Activated CD8-positive, alpha-beta T cell treated with anti-CD3 and anti-CD28 coated beads, Interleukin-2, amount 10 ng/mL, durations not matched to agents 7 days and 5 days (primary cell): ENCODE results near the gene HMX2. TPM values are rescaled to one million over a fixed set of nuclear protein-coding genes. Genes with fewer than 3 reads are reported as not detected.

ENCODE experiments used
- ATAC-seq: fragments of 150-1000 bp; cut with Tn5 transposase; one replicate; pipeline ENCODE4 v1.10.0; 2021; ENCODE audit warnings: moderate library complexity
- CTCF ChIA-PET: fragments of 350-600 bp; sonication (Branson Sonifier 250); formaldehyde crosslinking; loops from one replicate; lab custom pipeline; 2021; ENCODE audit warnings: antibody characterized with exemption; lab: Charles Lee
- POLR2A ChIA-PET: fragments of 350-600 bp; sonication (Branson Sonifier 250); formaldehyde crosslinking; loops from one replicate; lab custom pipeline; 2021; ENCODE audit warnings: antibody characterized with exemption; lab: Charles Lee
- DNase-seq: peaks from one replicate; pipeline ENCODE4 v3.0.0-alpha.2; 2020
- H3K27ac Mint-ChIP-seq: one replicate; pipeline ENCODE4 v1.8.0; 2021; ENCODE audit warnings: mild to moderate bottlenecking, mixed read lengths
- H3K27me3 Mint-ChIP-seq: one replicate; pipeline ENCODE4 v1.8.0; 2021; ENCODE audit warnings: low read depth, mixed read lengths
- H3K36me3 Mint-ChIP-seq: one replicate; pipeline ENCODE4 v1.8.0; 2021; ENCODE audit warnings: low read depth, mixed read lengths
- H3K4me1 Mint-ChIP-seq: one replicate; pipeline ENCODE4 v1.8.0; 2021; ENCODE audit warnings: low read depth, mixed read lengths
- H3K4me3 Mint-ChIP-seq: one replicate; pipeline ENCODE4 v1.8.0; 2021; ENCODE audit warnings: mild to moderate bottlenecking, mixed read lengths
- H3K9me3 Mint-ChIP-seq: one replicate; pipeline ENCODE4 v1.8.0; 2022; ENCODE audit warnings: mixed read lengths; ENCODE audit not compliant: insufficient read depth
- total RNA-seq, 2 experiments: library from RNA; stranded (reverse); gene quantifications; one replicate each; pipeline ENCODE4 v1.2.3, GENCODE V29; 2021

HMX2 gene
- total RNA-seq, 2 experiments from 2014 or later = not detected

- Mint-ChIP-seq H3K27me3 (peaks cover 67% of the 10 kb centered on the region), H3K4me3 (peak overlapping the region; percentile 59), H3K36me3 (peaks cover 7% of the 10 kb centered on the region), H3K27ac (peak overlapping the region; percentile 39), H3K4me1 (peaks cover 31% of the 10 kb centered on the region), H3K9me3 (no peaks in the 10 kb centered on the region)
- ChIA-PET CTCF (interaction anchor here (0.7 to 4.4 kb wide), 11 partner anchors 8 to 425 kb away, joined by 3 to 32 read pairs (median 3); partner anchors contain the start of gene BUB3), POLR2A (no interaction called here)
- DNase-seq (peak; percentile 90), ATAC-seq (peak; percentile 65)
Observed at GRCh38 chr10:123132576-123133477, 15.1 kb upstream of the HMX2 start.

DNA sequence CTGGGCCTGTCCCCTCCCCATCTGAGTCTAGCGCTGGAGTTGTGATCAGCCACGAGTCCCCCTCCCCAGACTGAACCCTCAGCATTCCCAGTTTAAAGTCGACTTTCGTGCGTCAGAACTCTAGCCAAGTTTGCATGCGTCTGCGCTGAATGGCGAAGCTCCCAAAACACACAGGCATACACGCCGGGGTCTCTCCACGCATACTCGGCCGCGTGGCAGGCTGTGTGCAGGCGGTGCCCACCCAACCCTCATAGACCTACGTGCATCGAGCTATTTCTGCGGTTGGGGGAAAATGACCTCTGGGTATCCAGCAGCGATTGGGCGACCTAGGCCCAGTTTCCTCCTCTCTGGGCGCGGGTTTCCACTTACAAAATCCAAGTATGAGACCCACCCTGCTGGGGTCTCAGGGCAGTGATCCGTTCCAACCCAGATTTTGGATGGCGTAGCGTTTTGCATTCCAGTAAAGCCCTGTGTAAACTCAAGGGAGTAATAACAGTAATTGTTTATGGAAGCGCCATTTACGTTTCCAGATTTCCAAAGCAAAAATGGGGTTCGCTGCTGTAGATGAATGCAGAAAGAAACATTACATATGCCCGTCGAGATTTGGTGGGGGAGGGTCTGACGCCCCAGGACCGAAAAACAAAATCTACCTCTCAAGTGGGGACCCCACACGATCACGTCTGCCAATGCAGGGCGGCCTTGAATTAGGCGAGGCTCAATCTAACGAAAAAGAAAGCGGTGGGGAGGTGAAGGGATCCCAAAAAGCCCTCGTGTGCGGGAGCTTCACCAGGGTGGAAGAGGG lies 14.2 kb upstream of the HMX2 start:
- Mint-ChIP-seq H3K4me3 (peak overlapping the region; percentile 49), H3K27ac (peak overlapping the region; percentile 34), H3K27me3 (peaks cover 65% of the 10 kb centered on the region), H3K9me3 (no peaks in the 10 kb centered on the region), H3K36me3 (peaks cover 7% of the 10 kb centered on the region), H3K4me1 (peaks cover 38% of the 10 kb centered on the region)
- ATAC-seq = no peak
- POLR2A ChIA-PET = interaction anchor here (1.3 to 2.1 kb wide), 2 partner anchors 16 to 90 kb away, joined by 3 to 8 read pairs; no protein-coding TSS in a partner anchor
- DNase-seq = no peak
- CTCF ChIA-PET = interaction anchor here (0.7 to 4.4 kb wide), 8 partner anchors 9 to 424 kb away, joined by 3 to 32 read pairs (median 6); partner anchors contain the start of gene BUB3

GRCh38 chr10:123134343-123134914 lies 13.5 kb upstream of the HMX2 start:
- H3K36me3 Mint-ChIP-seq = peaks cover 7% of the 10 kb centered on the region
- no peaks in the 10 kb centered on the region for H3K9me3 Mint-ChIP-seq
- DNase-seq (no peak), ATAC-seq (no peak)
- peaks cover 40% of the 10 kb centered on the region for H3K4me1 Mint-ChIP-seq
- POLR2A ChIA-PET = interaction anchor here (1.3 to 2.1 kb wide), 2 partner anchors 15 to 91 kb away, joined by 3 to 8 read pairs; no protein-coding TSS in a partner anchor
- H3K27me3 Mint-ChIP-seq = peaks cover 67% of the 10 kb centered on the region
- H3K27ac Mint-ChIP-seq = peak overlapping the region; percentile 43
- CTCF ChIA-PET = interaction anchor here (1.7 to 4.4 kb wide), 3 partner anchors 11 to 91 kb away, joined by 9 to 32 read pairs (median 12); partner anchors contain the start of gene BUB3
- H3K4me3 Mint-ChIP-seq = peak overlapping the region; percentile 49

GRCh38 chr10:123134915-123135414 lies 13.0 kb upstream of the HMX2 start:
- peak overlapping the region; percentile 58 for H3K4me3 Mint-ChIP-seq
- no peak overlapping the region for H3K27ac Mint-ChIP-seq
- ChIA-PET POLR2A (interaction anchor here (1.3 to 2.1 kb wide), 2 partner anchors 15 to 92 kb away, joined by 3 to 8 read pairs; no protein-coding TSS in a partner anchor), CTCF (interaction anchor here (1.7 to 4.4 kb wide), 3 partner anchors 10 to 92 kb away, joined by 9 to 32 read pairs (median 12); partner anchors contain the start of gene BUB3)
- ATAC-seq = no peak
- peaks cover 46% of the 10 kb centered on the region for H3K4me1 Mint-ChIP-seq
- peaks cover 67% of the 10 kb centered on the region for H3K27me3 Mint-ChIP-seq
- no peak for DNase-seq
- H3K36me3 Mint-ChIP-seq = peaks cover 7% of the 10 kb centered on the region
- H3K9me3 Mint-ChIP-seq = no peaks in the 10 kb centered on the region

DNA sequence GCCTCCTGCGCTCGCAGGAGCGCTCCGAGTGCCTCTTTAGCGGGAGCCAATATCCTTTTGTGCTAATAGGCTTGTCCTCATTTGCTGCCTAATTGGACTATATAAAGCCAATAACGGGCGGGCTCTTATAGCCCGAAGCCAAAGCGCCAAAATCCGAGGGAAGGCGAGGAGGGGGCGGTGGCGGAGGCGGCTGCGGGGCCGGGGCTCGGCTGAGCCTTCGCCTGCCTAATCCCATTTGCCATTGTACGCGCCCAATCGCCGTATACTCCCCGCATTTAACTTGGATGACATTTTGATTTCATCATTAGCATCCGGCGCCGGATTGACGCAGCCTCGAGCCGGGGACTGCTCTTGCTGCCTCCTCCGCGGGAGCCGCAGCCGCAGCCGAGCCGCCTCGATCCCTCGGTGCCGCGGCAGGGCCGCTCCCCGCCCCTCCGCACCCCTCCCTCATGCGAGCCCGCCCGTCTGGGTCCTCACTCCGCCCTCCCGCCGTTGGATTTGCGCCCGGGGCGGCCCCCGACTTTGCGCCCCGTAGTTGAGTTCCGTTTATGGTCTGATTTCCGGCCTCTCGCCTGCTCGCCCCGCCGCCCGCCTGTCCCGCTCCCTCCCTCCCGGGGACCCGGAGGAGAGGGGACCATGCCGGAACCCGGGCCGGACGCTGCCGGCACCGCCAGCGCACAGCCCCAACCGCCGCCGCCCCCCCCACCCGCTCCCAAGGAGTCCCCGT lies 12.4 kb upstream of the HMX2 start, which contains the start of gene HMX3:
Gene HMX3, plus strand, starts transcription at position 556 of the 727 bp plus-strand sequence. Its CDS starts 81 bp downstream, at position 637.
- no peaks in the 10 kb centered on the region for H3K9me3 Mint-ChIP-seq
- peak; percentile 55 for DNase-seq
- peak; percentile 52 for ATAC-seq
- peak within 1 kb of the TSS; percentile 72 for H3K4me3 Mint-ChIP-seq
- ChIA-PET POLR2A (interaction anchor here (2.1 kb wide), 1 partner anchor 14 kb away, joined by 8 read pairs; no protein-coding TSS in a partner anchor), CTCF (interaction anchor here (2.7 kb wide), 1 partner anchor 10 kb away, joined by 12 read pairs; no protein-coding TSS in a partner anchor)
- H3K27me3 Mint-ChIP-seq = peaks cover 67% of the 10 kb centered on the region
- peaks cover 7% of the 10 kb centered on the region for H3K36me3 Mint-ChIP-seq
- H3K4me1 Mint-ChIP-seq = peaks cover 52% of the 10 kb centered on the region
- H3K27ac Mint-ChIP-seq = peak within 1 kb of the TSS; percentile 80

GRCh38 chr10:123136221-123136805 lies 11.6 kb upstream of the HMX2 start:
- ATAC-seq (no peak), DNase-seq (no peak)
- H3K27me3 Mint-ChIP-seq = peaks cover 70% of the 10 kb centered on the region
- H3K4me1 Mint-ChIP-seq = peaks cover 56% of the 10 kb centered on the region
- peaks cover 7% of the 10 kb centered on the region for H3K36me3 Mint-ChIP-seq
- ChIA-PET CTCF (no interaction called here), POLR2A (no interaction called here)
- peak overlapping the region; percentile 72 for H3K4me3 Mint-ChIP-seq
- H3K27ac Mint-ChIP-seq = peak overlapping the region; percentile 80
- H3K9me3 Mint-ChIP-seq = no peaks in the 10 kb centered on the region

- Mint-ChIP-seq H3K27ac (peak overlapping the region; percentile 80), H3K36me3 (peaks cover 7% of the 10 kb centered on the region), H3K27me3 (peaks cover 73% of the 10 kb centered on the region), H3K4me3 (peak overlapping the region; percentile 72), H3K4me1 (peaks cover 56% of the 10 kb centered on the region), H3K9me3 (no peaks in the 10 kb centered on the region)
- POLR2A ChIA-PET = interaction anchor here (0.8 kb wide), 1 partner anchor 13 kb away, joined by 3 read pairs; no protein-coding TSS in a partner anchor
- CTCF ChIA-PET = no interaction called here
- no peak for DNase-seq
- no peak for ATAC-seq
Observed at GRCh38 chr10:123136806-123137642, 10.9 kb upstream of the HMX2 start.

DNA sequence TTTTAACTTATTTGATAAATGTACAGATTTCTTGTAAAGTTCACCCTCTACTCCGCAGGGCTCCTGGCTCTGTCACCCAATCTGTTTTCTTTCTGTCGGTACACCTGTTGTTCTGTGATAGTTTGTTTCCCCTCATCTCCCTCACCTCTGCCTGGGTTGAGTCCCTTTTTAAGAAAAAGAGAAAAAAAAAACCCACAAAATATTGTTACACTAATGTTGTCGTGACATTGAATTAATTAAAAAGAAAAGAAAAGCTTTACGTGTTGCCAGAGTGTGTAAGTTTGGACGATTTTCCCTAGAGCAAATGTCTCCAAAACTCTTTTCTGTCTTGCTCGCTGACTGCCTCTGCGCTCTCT lies 8.8 kb upstream of the HMX2 start:
- H3K27ac Mint-ChIP-seq = no peak overlapping the region

DNA sequence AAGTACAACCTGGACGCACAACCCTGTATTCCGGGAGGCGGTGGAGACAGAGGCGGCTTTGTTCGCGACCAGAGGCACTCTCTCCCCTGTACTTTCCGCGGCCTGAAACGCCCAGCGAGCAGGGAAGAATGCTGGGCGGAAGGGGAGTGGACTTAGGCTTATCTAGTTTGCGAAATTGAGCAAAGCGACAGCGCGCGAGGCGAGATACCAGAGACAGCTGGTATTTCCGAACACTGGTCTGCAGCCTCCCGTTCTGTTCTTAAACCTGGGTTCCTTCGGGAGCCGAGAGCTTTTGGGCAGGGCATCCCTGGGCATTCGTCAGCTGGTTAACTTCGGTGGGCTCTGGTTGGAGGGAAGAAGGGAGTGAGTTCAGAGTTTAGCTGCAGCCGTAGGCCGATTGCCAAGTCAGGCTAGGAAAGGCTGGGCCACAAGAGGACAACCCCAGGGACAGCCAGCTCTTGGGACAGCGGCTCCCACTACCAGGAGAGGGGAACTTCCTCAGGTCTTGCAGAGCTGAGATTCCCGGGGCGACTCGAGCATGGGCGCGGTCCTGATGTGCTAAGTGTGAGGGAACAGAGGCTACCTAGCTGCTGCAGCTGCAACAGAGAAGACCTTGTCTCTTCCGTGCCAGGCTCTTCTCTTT lies 8.3 kb upstream of the HMX2 start:
- H3K9me3 Mint-ChIP-seq = no peaks in the 10 kb centered on the region

More for the DNA sequence above, 8.8 kb upstream of the HMX2 start:
- H3K4me1 Mint-ChIP-seq = peaks cover 50% of the 10 kb centered on the region
- H3K9me3 Mint-ChIP-seq = no peaks in the 10 kb centered on the region
- H3K27me3 Mint-ChIP-seq = peaks cover 76% of the 10 kb centered on the region
- H3K4me3 Mint-ChIP-seq = no peak overlapping the region
- DNase-seq (no peak), ATAC-seq (no peak)
- H3K36me3 Mint-ChIP-seq = peaks cover 6% of the 10 kb centered on the region
- CTCF ChIA-PET = interaction anchor here (1.0 to 2.0 kb wide), 3 partner anchors 10 to 96 kb away, joined by 3 to 9 read pairs (median 4); no protein-coding TSS in a partner anchor
- POLR2A ChIA-PET = no interaction called here

More for the DNA sequence above, 8.3 kb upstream of the HMX2 start:
- DNase-seq (no peak), ATAC-seq (no peak)
- Mint-ChIP-seq H3K27ac (no peak overlapping the region), H3K4me1 (peaks cover 49% of the 10 kb centered on the region), H3K4me3 (peak overlapping the region; percentile 7), H3K27me3 (peaks cover 76% of the 10 kb centered on the region), H3K36me3 (peaks cover 2% of the 10 kb centered on the region)
- CTCF ChIA-PET = interaction anchor here (0.7 to 2.0 kb wide), 5 partner anchors 8 to 97 kb away, joined by 3 to 9 read pairs (median 3); no protein-coding TSS in a partner anchor
- POLR2A ChIA-PET = no interaction called here
